Ovary (tissue), 3 donors: ENCODE results near the gene TPRX1.
"Not testable (repeated sequence)": the region's sequence is repeated elsewhere in the genome, so short reads cannot be mapped to it uniquely, and the experiment has no call there.

ENCODE experiments used
- POLR2A ChIP-seq: fragments of 450-650 bp; IDR thresholded peaks from one replicate; pipeline ENCODE4 v1.6.1; 2017; ENCODE audit warnings: antibody characterized with exemption, mild to moderate bottlenecking, moderate library complexity
- TF ChIP-seq, protein P1 (sequence below), 3 donors: fragments of 450-650 bp in 2 of 3; fragments of 200-600 bp in 1 of 3; IDR thresholded peaks; one replicate each; pipeline versions ENCODE4 v1.5.1 to v1.8.0; 2016 to 2022; ENCODE audit warnings: antibody characterized with exemption in 3 of 3, mild to moderate bottlenecking in 1 of 3
- donor health status: DM: no; HTN: no; CAD: no.

DNA sequence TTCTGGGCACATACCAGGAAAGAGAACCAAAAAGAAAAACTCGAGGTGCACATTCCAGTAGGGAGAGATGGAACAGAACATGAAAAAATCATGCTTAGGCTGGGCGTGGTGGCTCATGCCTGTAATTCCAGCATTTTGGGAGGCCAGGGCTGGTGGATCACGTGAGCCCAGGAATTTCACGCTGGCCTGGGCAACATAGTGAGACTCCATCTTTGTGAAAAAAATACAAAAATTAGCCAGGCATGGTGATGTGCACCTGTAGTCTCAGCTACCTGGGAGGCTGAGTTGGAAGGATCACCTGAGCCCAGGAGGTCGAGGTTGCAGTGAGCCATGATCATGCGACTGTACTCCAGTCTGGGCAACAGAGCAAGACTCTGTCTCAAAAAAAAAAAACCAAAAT is 33.1 kb downstream of the TPRX1 start:
- TF ChIP-seq, protein P1, sequence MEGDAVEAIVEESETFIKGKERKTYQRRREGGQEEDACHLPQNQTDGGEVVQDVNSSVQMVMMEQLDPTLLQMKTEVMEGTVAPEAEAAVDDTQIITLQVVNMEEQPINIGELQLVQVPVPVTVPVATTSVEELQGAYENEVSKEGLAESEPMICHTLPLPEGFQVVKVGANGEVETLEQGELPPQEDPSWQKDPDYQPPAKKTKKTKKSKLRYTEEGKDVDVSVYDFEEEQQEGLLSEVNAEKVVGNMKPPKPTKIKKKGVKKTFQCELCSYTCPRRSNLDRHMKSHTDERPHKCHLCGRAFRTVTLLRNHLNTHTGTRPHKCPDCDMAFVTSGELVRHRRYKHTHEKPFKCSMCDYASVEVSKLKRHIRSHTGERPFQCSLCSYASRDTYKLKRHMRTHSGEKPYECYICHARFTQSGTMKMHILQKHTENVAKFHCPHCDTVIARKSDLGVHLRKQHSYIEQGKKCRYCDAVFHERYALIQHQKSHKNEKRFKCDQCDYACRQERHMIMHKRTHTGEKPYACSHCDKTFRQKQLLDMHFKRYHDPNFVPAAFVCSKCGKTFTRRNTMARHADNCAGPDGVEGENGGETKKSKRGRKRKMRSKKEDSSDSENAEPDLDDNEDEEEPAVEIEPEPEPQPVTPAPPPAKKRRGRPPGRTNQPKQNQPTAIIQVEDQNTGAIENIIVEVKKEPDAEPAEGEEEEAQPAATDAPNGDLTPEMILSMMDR (IDR thresholded peaks at IDR 0.05), result not testable (repeated sequence)
- TF ChIP-seq POLR2A, result not testable (repeated sequence)
